Prostate gland (tissue), 2 donors: Measurements from ENCODE around the gene MEAK7.

ENCODE experiments used
- CTCF ChIP-seq, 4 experiments: fragments of 200-600 bp in 2 of 4; fragments of 450-650 bp in 2 of 4; sonication (generic) in 2 of 4; IDR thresholded peaks; 1 replicate in 3 of 4; 2 replicates in 1 of 4; pipeline ENCODE4 v1.5.1; 2016 to 2019; ENCODE audit warnings: antibody characterized with exemption in 4 of 4, mild to moderate bottlenecking in 2 of 4, moderate library complexity in 2 of 4
- POLR2A ChIP-seq: fragments of 450-650 bp; IDR thresholded peaks from one replicate; pipeline ENCODE4 v1.6.1; 2016; ENCODE audit warnings: antibody characterized with exemption, mild to moderate bottlenecking
- POLR2AphosphoS5 ChIP-seq: sonication (generic); formaldehyde crosslinking; IDR thresholded peaks from one replicate; pipeline ENCODE4 v1.6.1; 2017; ENCODE audit warnings: antibody characterized with exemption

GRCh38 chr16:84511180-84511800 lies 6.8 kb upstream of the MEAK7 start:
- TF ChIP-seq CTCF (IDR thresholded peaks at IDR 0.05): peak; percentile 89 to 99 (median 96)
- no peak for TF ChIP-seq POLR2A
- TF ChIP-seq POLR2AphosphoS5: peak; percentile 84
